Measurements from ENCODE around the gene TTLL1. TPM values are rescaled to one million over a fixed set of nuclear protein-coding genes. Genes with fewer than 3 reads are reported as not detected.
"Not testable (repeated sequence)": the region's sequence is repeated elsewhere in the genome, so short reads cannot be mapped to it uniquely, and the experiment has no call there.

TTLL1 gene
- total RNA-seq, 1 donor from 2014 or later, result 19.1 TPM

DNA sequence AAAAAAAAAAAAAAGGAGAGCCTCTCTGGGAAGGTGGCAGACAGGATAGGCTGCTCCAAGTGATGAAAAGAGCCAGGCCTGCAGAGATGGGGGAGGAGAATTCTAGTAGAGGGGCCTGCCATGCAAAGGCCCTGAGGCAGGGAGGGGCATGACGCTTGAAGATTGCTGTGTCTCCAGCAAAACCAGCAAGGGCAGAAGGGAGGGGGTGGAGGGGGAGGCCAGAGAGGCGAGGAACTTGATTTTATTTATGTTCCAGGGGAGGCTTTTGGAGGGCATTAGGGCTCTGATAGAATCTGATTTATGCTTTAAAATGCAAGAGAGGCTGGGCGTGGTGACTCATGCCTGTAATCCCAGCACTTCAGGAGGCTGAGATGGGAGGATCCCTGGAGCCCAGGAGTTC, 57.6 kb downstream of the TTLL1 start:
- no peak for DNase-seq (ENCODE audit: low read depth, low spot score)
- TF ChIP-seq, protein P1, sequence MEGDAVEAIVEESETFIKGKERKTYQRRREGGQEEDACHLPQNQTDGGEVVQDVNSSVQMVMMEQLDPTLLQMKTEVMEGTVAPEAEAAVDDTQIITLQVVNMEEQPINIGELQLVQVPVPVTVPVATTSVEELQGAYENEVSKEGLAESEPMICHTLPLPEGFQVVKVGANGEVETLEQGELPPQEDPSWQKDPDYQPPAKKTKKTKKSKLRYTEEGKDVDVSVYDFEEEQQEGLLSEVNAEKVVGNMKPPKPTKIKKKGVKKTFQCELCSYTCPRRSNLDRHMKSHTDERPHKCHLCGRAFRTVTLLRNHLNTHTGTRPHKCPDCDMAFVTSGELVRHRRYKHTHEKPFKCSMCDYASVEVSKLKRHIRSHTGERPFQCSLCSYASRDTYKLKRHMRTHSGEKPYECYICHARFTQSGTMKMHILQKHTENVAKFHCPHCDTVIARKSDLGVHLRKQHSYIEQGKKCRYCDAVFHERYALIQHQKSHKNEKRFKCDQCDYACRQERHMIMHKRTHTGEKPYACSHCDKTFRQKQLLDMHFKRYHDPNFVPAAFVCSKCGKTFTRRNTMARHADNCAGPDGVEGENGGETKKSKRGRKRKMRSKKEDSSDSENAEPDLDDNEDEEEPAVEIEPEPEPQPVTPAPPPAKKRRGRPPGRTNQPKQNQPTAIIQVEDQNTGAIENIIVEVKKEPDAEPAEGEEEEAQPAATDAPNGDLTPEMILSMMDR (conservative IDR thresholded peaks at IDR 0.05), result no peak
- no peak overlapping the region for H3K27ac Mint-ChIP-seq (ENCODE audit: unreplicated experiment)
- H3K9me3 Mint-ChIP-seq, result no peaks in the 10 kb centered on the region
- no peak overlapping the region for H3K4me3 Mint-ChIP-seq
- peaks cover 13% of the 10 kb centered on the region for H3K4me1 Mint-ChIP-seq
- no peaks in the 10 kb centered on the region for H3K36me3 Mint-ChIP-seq (ENCODE audit: low read depth)
- no peaks in the 10 kb centered on the region for H3K27me3 Mint-ChIP-seq (ENCODE audit: low read depth)

DNA sequence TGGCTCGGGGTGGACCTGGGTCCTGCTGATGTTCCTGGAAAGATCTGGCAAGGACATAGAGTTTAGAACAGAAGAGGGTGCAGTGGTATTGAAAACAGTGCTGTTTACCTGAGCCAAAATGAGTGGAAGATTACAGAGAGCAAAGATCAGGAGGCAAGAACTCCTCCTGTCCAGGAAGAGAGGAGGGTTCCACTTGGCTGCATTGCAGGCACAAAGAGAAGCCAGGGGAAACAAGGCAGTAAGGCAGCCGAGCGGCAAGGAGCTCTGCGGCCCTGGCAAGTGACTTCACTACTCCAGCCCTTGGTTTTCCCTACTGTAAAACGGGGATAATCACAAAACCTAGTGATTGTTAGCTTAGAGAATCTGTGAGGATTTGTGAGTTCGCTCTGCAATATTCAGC, 70.6 kb downstream of the TTLL1 start:
- H3K4me1 Mint-ChIP-seq, result peaks cover 15% of the 10 kb centered on the region
- no peaks in the 10 kb centered on the region for H3K9me3 Mint-ChIP-seq
- no peak overlapping the region for H3K27ac Mint-ChIP-seq (ENCODE audit: unreplicated experiment)
- no peak for DNase-seq (ENCODE audit: low read depth, low spot score)
- no peaks in the 10 kb centered on the region for H3K36me3 Mint-ChIP-seq (ENCODE audit: low read depth)
- H3K27me3 Mint-ChIP-seq (ENCODE audit: low read depth), result no peaks in the 10 kb centered on the region
- TF ChIP-seq, protein P1 (conservative IDR thresholded peaks at IDR 0.05), result no peak
- H3K4me3 Mint-ChIP-seq, result no peak overlapping the region

DNA sequence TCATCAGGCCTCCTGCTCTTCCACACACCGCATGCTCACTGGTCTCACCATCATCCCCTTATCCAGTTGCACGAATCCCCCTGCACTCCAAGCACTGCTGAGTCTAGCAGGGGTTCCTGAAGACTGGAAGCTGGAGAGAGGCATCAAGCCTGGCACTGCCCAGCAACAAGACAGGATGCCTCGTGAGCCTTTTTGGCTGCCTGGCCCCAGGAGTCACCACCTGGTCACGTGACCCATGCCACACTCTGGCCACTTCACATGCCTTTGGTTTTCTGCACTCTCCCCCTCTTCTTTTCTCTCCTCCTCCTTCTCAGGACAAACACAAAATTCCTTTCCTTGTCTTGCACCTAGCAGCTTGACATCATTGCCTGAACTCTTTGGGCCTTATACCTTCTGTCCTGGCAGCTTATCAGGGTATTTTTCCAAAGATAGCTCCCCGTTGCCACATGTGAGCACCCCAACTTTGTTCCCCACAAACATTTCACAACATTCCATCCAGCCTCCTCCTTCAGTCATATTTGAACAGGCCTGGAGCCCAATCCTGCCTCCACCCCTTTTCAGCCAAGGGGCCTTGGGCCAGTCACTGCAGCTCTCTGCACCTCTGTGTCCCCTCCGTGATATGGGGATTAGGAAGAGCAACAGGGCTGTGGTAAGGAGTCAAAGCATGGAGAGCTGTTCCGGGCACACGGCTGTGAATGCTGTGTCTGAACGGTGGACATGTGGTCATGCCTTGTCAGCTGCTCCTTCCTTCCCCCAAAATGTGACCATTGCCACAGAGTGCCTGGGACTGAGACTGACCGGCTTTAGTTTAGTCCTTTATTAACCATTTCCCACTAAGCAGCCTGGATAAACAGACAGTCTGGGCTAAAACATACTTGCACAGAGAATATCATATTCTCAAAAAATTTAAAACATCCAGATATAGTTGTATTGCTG, 71.4 kb downstream of the TTLL1 start:
- TF ChIP-seq, protein P1 (conservative IDR thresholded peaks at IDR 0.05), result no peak
- Mint-ChIP-seq H3K36me3 (ENCODE audit: low read depth) (no peaks in the 10 kb centered on the region), H3K27me3 (ENCODE audit: low read depth) (no peaks in the 10 kb centered on the region), H3K9me3 (no peaks in the 10 kb centered on the region), H3K4me3 (peak overlapping the region; percentile 69), H3K27ac (ENCODE audit: unreplicated experiment) (no peak overlapping the region), H3K4me1 (peaks cover 23% of the 10 kb centered on the region)
- DNase-seq (ENCODE audit: low read depth, low spot score), result no peak

DNA sequence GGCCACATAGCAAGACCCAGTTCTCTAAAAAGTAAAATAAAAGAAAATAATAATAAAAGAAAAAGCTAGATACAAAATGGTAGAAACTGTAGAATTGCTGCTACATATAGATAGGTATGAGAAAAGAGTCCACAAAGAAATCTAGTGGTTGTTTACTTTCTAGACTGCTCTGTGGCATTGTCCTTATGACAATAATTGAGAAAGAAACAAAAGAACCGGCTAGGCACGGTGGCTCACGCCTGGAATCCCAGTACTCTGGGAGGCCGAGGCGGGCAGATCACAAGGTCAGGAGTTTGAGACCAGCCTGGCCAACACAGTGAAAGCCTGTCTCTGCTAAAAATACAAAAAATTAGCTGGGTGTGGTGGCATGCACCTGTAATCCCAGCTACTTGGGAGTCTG, 73.0 kb downstream of the TTLL1 start:
- not testable (repeated sequence) for H3K27ac Mint-ChIP-seq (ENCODE audit: unreplicated experiment)

DNA sequence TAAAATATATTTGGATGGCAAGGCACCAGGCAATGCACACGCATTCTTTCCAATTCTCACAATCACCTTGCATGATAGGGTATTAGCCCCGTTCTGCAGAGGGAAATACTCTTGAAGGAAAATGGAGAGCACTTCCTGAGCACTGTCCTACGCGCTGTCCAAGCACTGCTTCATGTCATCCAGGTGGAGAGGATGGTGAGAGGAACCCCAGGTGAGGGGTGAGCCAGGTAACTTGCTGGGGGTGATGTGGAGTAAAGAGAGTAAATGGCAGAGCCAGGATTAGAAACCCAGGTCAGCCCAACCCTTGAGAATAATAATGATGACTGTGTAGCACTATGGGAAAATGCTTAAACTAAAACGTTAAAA, 73.5 kb downstream of the TTLL1 start:
- no peaks in the 10 kb centered on the region for H3K36me3 Mint-ChIP-seq (ENCODE audit: low read depth)
- TF ChIP-seq, protein P1 (conservative IDR thresholded peaks at IDR 0.05), result no peak
- H3K27me3 Mint-ChIP-seq (ENCODE audit: low read depth), result no peaks in the 10 kb centered on the region
- H3K27ac Mint-ChIP-seq (ENCODE audit: unreplicated experiment), result peak overlapping the region; percentile 88
- H3K4me1 Mint-ChIP-seq, result peaks cover 32% of the 10 kb centered on the region
- DNase-seq (ENCODE audit: low read depth, low spot score), result no peak
- no peaks in the 10 kb centered on the region for H3K9me3 Mint-ChIP-seq
- H3K4me3 Mint-ChIP-seq, result peak overlapping the region; percentile 98

More for the DNA sequence above, 73.0 kb downstream of the TTLL1 start:
- H3K27me3 Mint-ChIP-seq (ENCODE audit: low read depth); H3K9me3 Mint-ChIP-seq; H3K36me3 Mint-ChIP-seq (ENCODE audit: low read depth); DNase-seq (ENCODE audit: low read depth, low spot score): not testable (repeated sequence)
- Mint-ChIP-seq H3K4me3 (peak overlapping the region; percentile 98), H3K4me1 (peaks cover 27% of the 10 kb centered on the region)
